Measurements from ENCODE around the gene CDC14B. TPM values are rescaled to one million over a fixed set of nuclear protein-coding genes. Genes with fewer than 3 reads are reported as not detected.

The CDC14B gene
- polyA plus RNA-seq, 4 donors, result 8.5 to 20.8 (median 14.1) TPM

Other genes with a start within 250 kb of the CDC14B start
- gene SLC35D2, start 236.1 kb downstream of the CDC14B start, polyA plus RNA-seq, result 10 to 100 TPM; 57.2 to 92.7 (median 80.6) TPM
- 1 to 10 TPM in 3 of 4 donors, under 1 TPM in 1; 0.54 to 6.8 (median 3.0) TPM for gene ZNF367, start 201.5 kb downstream of the CDC14B start, polyA plus RNA-seq
- 1 to 10 TPM; 1.1 to 7.9 (median 4.1) TPM for gene HABP4, start 169.7 kb downstream of the CDC14B start, polyA plus RNA-seq
- 1 to 10 TPM; 3.1 to 7.6 (median 5.6) TPM for gene PRXL2C, start 35.5 kb upstream of the CDC14B start, polyA plus RNA-seq
- gene ZNF510, start 158.2 kb upstream of the CDC14B start, polyA plus RNA-seq, result 1 to 10 TPM; 1.4 to 9.5 (median 2.6) TPM
- gene ZNF782, start 234.7 kb upstream of the CDC14B start, polyA plus RNA-seq, result 1 to 10 TPM; 1.2 to 8.0 (median 1.7) TPM